ENCODE results near the gene VTA1.

GRCh38 chr6:142222022-142222421 is 75.0 kb downstream of the VTA1 start:
- no peak for TF ChIP-seq CTCF (IDR thresholded peaks at IDR 0.05)
- no peak for TF ChIP-seq TCF7L2 (IDR thresholded peaks at IDR 0.05; ENCODE audit: low read depth, low read length)
- no peak for TF ChIP-seq POLR2AphosphoS5 (IDR thresholded peaks at IDR 0.05; ENCODE audit: low read depth, low read length)
- TF ChIP-seq SIN3A (IDR thresholded peaks at IDR 0.05; ENCODE audit: borderline replicate concordance, insufficient read depth, low read depth, low read length), result no peak
- no peak for TF ChIP-seq REST (IDR thresholded peaks at IDR 0.05; ENCODE audit: insufficient read depth in 1 of 2, low read depth in 2 of 2, low read length in 1 of 2)
